ENCODE measurements around the gene SLCO4A1.

Gene SLCO4A1

DNA sequence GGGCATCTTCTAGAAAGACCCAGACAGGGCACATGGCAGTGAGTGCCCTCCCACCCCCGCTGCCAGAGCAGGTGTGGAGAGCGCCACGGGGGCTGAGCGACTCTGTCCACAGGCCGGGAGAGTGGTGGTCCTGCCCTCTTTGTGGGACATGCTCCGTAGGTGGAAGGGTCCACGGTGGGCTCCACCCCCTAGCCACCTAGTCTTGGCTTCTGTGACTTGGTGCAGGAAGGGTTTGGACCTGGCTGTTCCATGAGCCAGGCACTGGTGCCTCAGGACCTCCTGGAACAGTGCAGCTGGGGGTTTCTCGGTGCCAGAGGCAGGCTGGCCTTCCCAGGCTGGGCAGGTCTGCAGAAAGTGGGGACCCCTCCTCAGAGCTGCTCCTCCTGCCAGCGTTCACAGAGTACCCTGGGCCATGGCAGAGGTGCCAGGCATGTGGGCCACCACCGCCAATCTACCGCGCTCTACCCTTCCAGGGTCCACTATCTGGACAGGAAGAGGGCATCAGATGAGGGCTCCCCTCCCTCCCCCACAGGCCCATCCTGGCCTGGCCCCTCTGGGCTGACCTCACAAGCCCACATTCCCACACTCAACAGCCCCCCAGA is 23.0 kb downstream of the SLCO4A1 start:
- Histone ChIP-seq H3K14ac (ENCODE audit: low read length in 2 of 2) (no peak overlapping the region), H3K27ac (ENCODE audit: low read length, poor library complexity, severe bottlenecking) (no peak overlapping the region), H3K4me3 (ENCODE audit: insufficient read depth in 1 of 2, low read depth in 1 of 2, low read length in 2 of 2) (no peak overlapping the region), H3K4me2 (ENCODE audit: low read length, poor library complexity, severe bottlenecking) (no peak overlapping the region), H2BK12ac (ENCODE audit: low read length in 2 of 2) (no peak overlapping the region), H3K9me3 (ENCODE audit: control insufficient read depth, low read length) (no peaks in the 10 kb centered on the region), H2BK5ac (ENCODE audit: low read depth, low read length, poor library complexity, severe bottlenecking) (no peak overlapping the region), H3K23ac (ENCODE audit: low read length in 2 of 2) (no peak overlapping the region), H4K8ac (ENCODE audit: low read length) (no peak overlapping the region), H4K91ac (ENCODE audit: low read length) (no peak overlapping the region), H3K79me1 (replicated peaks; ENCODE audit: low read length, poor library complexity, severe bottlenecking) (no peaks in the 10 kb centered on the region), H3K4ac (ENCODE audit: low read depth in 1 of 2, low read length in 2 of 2) (no peak overlapping the region), H3K18ac (ENCODE audit: low read depth in 1 of 2, low read length in 2 of 2) (no peak overlapping the region), H3K9ac (ENCODE audit: low read length) (no peak overlapping the region), H2BK120ac (ENCODE audit: low read depth, low read length) (no peak overlapping the region), H3K27me3 (ENCODE audit: control insufficient read depth in 1 of 2, insufficient read depth in 1 of 2, low read length in 2 of 2) (peaks cover 0 to 3% of the 10 kb centered on the region in 2 experiments), H2BK15ac (ENCODE audit: low read depth, poor library complexity, severe bottlenecking) (no peak overlapping the region), H3K36me3 (ENCODE audit: control insufficient read depth in 1 of 2, insufficient read depth in 2 of 2, low read depth in 1 of 2, low read length in 2 of 2) (peaks cover 0 to 74% of the 10 kb centered on the region in 2 experiments), H2AK5ac (ENCODE audit: low read length, severe bottlenecking) (no peak overlapping the region), H3K4me1 (ENCODE audit: control insufficient read depth, insufficient read depth, low read depth, low read length) (peaks cover 29% of the 10 kb centered on the region), H2AFZ (ENCODE audit: low read depth, low read length) (no peak overlapping the region)
- no peak for DNase-seq
- WGBS: 88% methylated on average over 12 of the region's 12 CpGs

DNA sequence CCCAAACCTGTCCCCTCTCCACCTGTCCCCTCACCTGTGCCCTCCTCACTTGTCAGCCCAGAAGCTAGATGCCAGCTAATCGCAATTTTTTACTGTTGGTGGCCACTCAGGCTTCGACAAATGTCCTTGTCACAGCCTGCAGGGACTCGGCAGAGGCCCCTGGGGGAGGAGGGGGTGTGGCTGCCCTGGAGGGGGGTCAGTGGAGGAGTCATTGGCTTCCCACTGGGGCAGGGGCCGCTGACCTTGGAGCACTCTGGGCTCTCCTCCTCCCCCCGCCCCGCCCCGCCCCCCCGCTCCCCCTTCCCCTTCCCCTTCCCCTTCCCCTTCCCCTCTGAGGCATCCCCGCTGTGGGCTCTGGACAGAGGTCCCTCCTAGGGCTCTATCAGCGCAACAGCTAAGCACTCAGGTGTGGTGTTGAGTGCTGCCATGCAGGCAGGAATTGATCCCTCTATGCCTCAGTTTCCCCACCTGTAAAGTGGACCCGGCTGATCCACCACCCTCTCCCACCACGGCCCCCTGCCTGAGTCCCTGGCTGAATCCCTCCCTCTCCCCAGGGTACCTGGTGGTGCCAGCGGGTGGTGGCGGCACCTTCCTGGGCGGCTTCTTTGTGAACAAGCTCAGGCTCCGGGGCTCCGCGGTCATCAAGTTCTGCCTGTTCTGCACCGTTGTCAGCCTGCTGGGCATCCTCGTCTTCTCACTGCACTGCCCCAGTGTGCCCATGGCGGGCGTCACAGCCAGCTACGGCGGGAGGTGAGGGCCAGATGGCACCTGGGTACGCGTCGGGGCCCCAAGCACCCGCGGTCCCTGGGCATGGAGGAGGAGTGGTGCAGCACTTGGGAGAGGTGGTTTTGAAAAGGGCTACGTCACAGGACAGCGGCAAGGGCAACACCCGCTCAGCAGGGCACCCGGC is 23.8 kb downstream of the SLCO4A1 start:
- Histone ChIP-seq H4K8ac (ENCODE audit: low read length) (no peak overlapping the region), H3K27ac (ENCODE audit: low read length, poor library complexity, severe bottlenecking) (no peak overlapping the region), H2BK15ac (ENCODE audit: low read depth, poor library complexity, severe bottlenecking) (no peak overlapping the region), H3K14ac (ENCODE audit: low read length in 2 of 2) (no peak overlapping the region), H3K9me3 (ENCODE audit: control insufficient read depth, low read length) (no peaks in the 10 kb centered on the region), H2BK120ac (ENCODE audit: low read depth, low read length) (no peak overlapping the region), H4K91ac (ENCODE audit: low read length) (no peak overlapping the region), H2BK12ac (ENCODE audit: low read length in 2 of 2) (no peak overlapping the region), H3K4ac (ENCODE audit: low read depth in 1 of 2, low read length in 2 of 2) (no peak overlapping the region), H3K36me3 (ENCODE audit: control insufficient read depth in 1 of 2, insufficient read depth in 2 of 2, low read depth in 1 of 2, low read length in 2 of 2) (peaks cover 0 to 74% of the 10 kb centered on the region in 2 experiments), H2BK5ac (ENCODE audit: low read depth, low read length, poor library complexity, severe bottlenecking) (no peak overlapping the region), H3K79me1 (replicated peaks; ENCODE audit: low read length, poor library complexity, severe bottlenecking) (no peaks in the 10 kb centered on the region), H3K27me3 (ENCODE audit: control insufficient read depth in 1 of 2, insufficient read depth in 1 of 2, low read length in 2 of 2) (peaks cover 0 to 3% of the 10 kb centered on the region in 2 experiments), H2AFZ (ENCODE audit: low read depth, low read length) (no peak overlapping the region), H3K4me3 (ENCODE audit: insufficient read depth in 1 of 2, low read depth in 1 of 2, low read length in 2 of 2) (no peak overlapping the region), H3K9ac (ENCODE audit: low read length) (no peak overlapping the region), H3K4me1 (ENCODE audit: control insufficient read depth, insufficient read depth, low read depth, low read length) (peaks cover 29% of the 10 kb centered on the region), H3K18ac (ENCODE audit: low read depth in 1 of 2, low read length in 2 of 2) (no peak overlapping the region), H2AK5ac (ENCODE audit: low read length, severe bottlenecking) (no peak overlapping the region), H3K23ac (ENCODE audit: low read length in 2 of 2) (no peak overlapping the region), H3K4me2 (ENCODE audit: low read length, poor library complexity, severe bottlenecking) (no peak overlapping the region)
- DNase-seq: no peak
- 85% methylated on average over 24 of the region's 33 CpGs for WGBS

DNA sequence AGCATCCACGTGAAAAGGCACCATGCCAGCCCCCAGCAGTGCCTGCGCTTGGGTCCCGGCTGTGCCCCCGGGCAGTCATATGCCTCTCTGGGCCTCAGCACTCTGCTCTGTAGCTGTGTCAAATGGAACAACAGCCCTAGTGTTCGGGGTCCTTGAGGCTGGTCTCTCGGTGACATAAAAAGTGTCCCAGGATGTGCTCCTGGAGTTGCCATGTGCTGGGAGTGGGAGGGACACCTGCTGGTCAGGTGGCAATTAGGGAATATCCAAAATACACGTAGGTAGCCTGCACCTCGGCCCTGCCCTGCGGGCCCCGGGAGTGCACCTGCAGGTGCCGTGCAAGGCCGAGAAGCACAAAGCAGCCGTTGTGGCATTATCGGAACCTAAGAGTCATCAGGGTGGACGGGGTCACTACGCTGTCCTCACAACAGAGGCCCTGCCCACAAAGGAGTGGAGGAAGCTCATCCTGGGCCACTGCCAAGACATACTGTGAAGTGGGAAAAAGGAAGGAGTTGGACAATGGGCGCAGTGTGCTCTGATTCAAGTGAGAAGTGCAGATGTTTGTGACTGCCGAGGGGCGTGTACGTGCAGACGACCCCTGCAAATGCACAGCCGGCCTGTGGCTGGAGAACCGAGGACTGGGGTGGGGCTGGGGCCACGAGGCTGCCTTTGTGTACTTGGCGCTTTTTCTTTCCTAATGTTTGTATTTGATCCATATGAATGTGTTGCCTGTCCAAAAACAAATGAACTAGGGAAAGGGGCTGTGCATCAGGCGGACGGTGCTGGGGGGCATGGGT is 24.6 kb downstream of the SLCO4A1 start:
- H3K79me1 ChIP-seq (replicated peaks; ENCODE audit: low read length, poor library complexity, severe bottlenecking): no peaks in the 10 kb centered on the region
- no peak overlapping the region for H3K18ac ChIP-seq (ENCODE audit: low read depth in 1 of 2, low read length in 2 of 2)
- H3K27ac ChIP-seq (ENCODE audit: low read length, poor library complexity, severe bottlenecking): no peak overlapping the region
- no peak overlapping the region for H3K14ac ChIP-seq (ENCODE audit: low read length in 2 of 2)
- no peak overlapping the region for H2AFZ ChIP-seq (ENCODE audit: low read depth, low read length)
- peaks cover 0 to 3% of the 10 kb centered on the region in 2 experiments for H3K27me3 ChIP-seq (ENCODE audit: control insufficient read depth in 1 of 2, insufficient read depth in 1 of 2, low read length in 2 of 2)
- no peak overlapping the region for H2BK12ac ChIP-seq (ENCODE audit: low read length in 2 of 2)
- H3K4me2 ChIP-seq (ENCODE audit: low read length, poor library complexity, severe bottlenecking): no peak overlapping the region
- H2BK15ac ChIP-seq (ENCODE audit: low read depth, poor library complexity, severe bottlenecking): no peak overlapping the region
- peaks cover 0 to 73% of the 10 kb centered on the region in 2 experiments for H3K36me3 ChIP-seq (ENCODE audit: control insufficient read depth in 1 of 2, insufficient read depth in 2 of 2, low read depth in 1 of 2, low read length in 2 of 2)
- H3K9me3 ChIP-seq (ENCODE audit: control insufficient read depth, low read length): no peaks in the 10 kb centered on the region
- H3K4me1 ChIP-seq (ENCODE audit: control insufficient read depth, insufficient read depth, low read depth, low read length): peaks cover 28% of the 10 kb centered on the region
- H2AK5ac ChIP-seq (ENCODE audit: low read length, severe bottlenecking): no peak overlapping the region
- H3K9ac ChIP-seq (ENCODE audit: low read length): no peak overlapping the region
- WGBS: 78% methylated on average over 27 of the region's 27 CpGs
- H2BK5ac ChIP-seq (ENCODE audit: low read depth, low read length, poor library complexity, severe bottlenecking): no peak overlapping the region
- DNase-seq: no peak
- H3K4me3 ChIP-seq (ENCODE audit: insufficient read depth in 1 of 2, low read depth in 1 of 2, low read length in 2 of 2): no peak overlapping the region
- no peak overlapping the region for H4K91ac ChIP-seq (ENCODE audit: low read length)
- H2BK120ac ChIP-seq (ENCODE audit: low read depth, low read length): no peak overlapping the region
- H3K4ac ChIP-seq (ENCODE audit: low read depth in 1 of 2, low read length in 2 of 2): no peak overlapping the region
- no peak overlapping the region for H4K8ac ChIP-seq (ENCODE audit: low read length)
- no peak overlapping the region for H3K23ac ChIP-seq (ENCODE audit: low read length in 2 of 2)

Data from mesenchymal stem cell (in vitro differentiated cells and primary cell).